Osteoblast (primary cell): ENCODE measurements around the gene TPCN1. TPM values are rescaled to one million over a fixed set of nuclear protein-coding genes. Genes with fewer than 3 reads are reported as not detected.

Experiments used
- DNase-seq: peaks from one replicate; pipeline ENCODE4 v3.0.0; 2011; ENCODE audit warnings: low spot score, mixed read lengths; ENCODE audit not compliant: insufficient read length; ENCODE audit errors: missing footprints
- H2AFZ ChIP-seq: 2 replicates; pipeline ENCODE4 v1.6.0; 2011; ENCODE audit warnings: mild to moderate bottlenecking, low read length
- H3K27ac ChIP-seq: 2 replicates; pipeline ENCODE4 v1.5.1; 2011; ENCODE audit warnings: mild to moderate bottlenecking, low read depth, low read length, moderate library complexity
- H3K27me3 ChIP-seq: 2 replicates; pipeline ENCODE4 v1.6.0; 2012; ENCODE audit warnings: mild to moderate bottlenecking, control low read depth, inconsistent platforms, low read length, moderate library complexity; ENCODE audit not compliant: insufficient read depth
- H3K36me3 ChIP-seq: 2 replicates; pipeline ENCODE4 v1.5.1; 2011; ENCODE audit warnings: mild to moderate bottlenecking, low read length, control low read depth, moderate library complexity; ENCODE audit not compliant: insufficient read depth
- H3K4me1 ChIP-seq: 2 replicates; pipeline ENCODE4 v1.5.1; 2011; ENCODE audit warnings: mild to moderate bottlenecking, low read length, control low read depth, moderate library complexity; ENCODE audit not compliant: insufficient read depth
- H3K4me2 ChIP-seq: 2 replicates; pipeline ENCODE4 v1.6.0; 2011; ENCODE audit warnings: mild to moderate bottlenecking, low read length; ENCODE audit not compliant: insufficient read depth
- H3K4me3 ChIP-seq: fragments of 200-600 bp; sonication (generic); 3 replicates; pipeline ENCODE4 v1.5.1; 2012; ENCODE audit warnings: mild to moderate bottlenecking, low read length, inconsistent platforms; ENCODE audit not compliant: insufficient read depth
- H3K79me2 ChIP-seq: 2 replicates; pipeline ENCODE4 v1.6.0; 2012; ENCODE audit warnings: mild to moderate bottlenecking, low read length, control low read depth, inconsistent platforms; ENCODE audit not compliant: insufficient read depth
- H3K9me3 ChIP-seq: 2 replicates; pipeline ENCODE4 v1.5.1; 2011; ENCODE audit warnings: low read depth, low read length, control low read depth
- H4K20me1 ChIP-seq: 2 replicates; pipeline ENCODE4 v1.6.0; 2012; ENCODE audit warnings: mild to moderate bottlenecking, low read length, control low read depth; ENCODE audit not compliant: insufficient read depth
- CTCF ChIP-seq: IDR thresholded peaks from 2 replicates; pipeline ENCODE4 v1.5.1; 2011; ENCODE audit warnings: mild to moderate bottlenecking, low read depth, low read length, moderate library complexity; ENCODE audit errors: extremely low read depth
- total RNA-seq: library from RNA; depleted of rRNA; stranded (reverse); fragments of >200 nt; gene quantifications from 2 replicates; pipeline ENCODE4 v1.2.3, GENCODE V29; 2012

The TPCN1 gene
- total RNA-seq, 1 donor, result 25.7 TPM

- H3K36me3 ChIP-seq, result peaks cover 6% of the 10 kb centered on the region
- no peak for TF ChIP-seq CTCF
- no peaks in the 10 kb centered on the region for H4K20me1 ChIP-seq
- H3K79me2 ChIP-seq, result peaks cover 11% of the 10 kb centered on the region
- peak; percentile 62 for DNase-seq
- H3K27ac ChIP-seq, result peak overlapping the region; percentile 88
- no peaks in the 10 kb centered on the region for H3K9me3 ChIP-seq
- peak overlapping the region; percentile 52 for H2AFZ ChIP-seq
- H3K4me2 ChIP-seq, result peak overlapping the region; percentile 85
- no peaks in the 10 kb centered on the region for H3K27me3 ChIP-seq
- peaks cover 23% of the 10 kb centered on the region for H3K4me1 ChIP-seq
- H3K4me3 ChIP-seq, result peak overlapping the region; percentile 94
These were observed 899 bp downstream of the TPCN1 start for GRCh38 chr12:113221997-113222729.

DNA sequence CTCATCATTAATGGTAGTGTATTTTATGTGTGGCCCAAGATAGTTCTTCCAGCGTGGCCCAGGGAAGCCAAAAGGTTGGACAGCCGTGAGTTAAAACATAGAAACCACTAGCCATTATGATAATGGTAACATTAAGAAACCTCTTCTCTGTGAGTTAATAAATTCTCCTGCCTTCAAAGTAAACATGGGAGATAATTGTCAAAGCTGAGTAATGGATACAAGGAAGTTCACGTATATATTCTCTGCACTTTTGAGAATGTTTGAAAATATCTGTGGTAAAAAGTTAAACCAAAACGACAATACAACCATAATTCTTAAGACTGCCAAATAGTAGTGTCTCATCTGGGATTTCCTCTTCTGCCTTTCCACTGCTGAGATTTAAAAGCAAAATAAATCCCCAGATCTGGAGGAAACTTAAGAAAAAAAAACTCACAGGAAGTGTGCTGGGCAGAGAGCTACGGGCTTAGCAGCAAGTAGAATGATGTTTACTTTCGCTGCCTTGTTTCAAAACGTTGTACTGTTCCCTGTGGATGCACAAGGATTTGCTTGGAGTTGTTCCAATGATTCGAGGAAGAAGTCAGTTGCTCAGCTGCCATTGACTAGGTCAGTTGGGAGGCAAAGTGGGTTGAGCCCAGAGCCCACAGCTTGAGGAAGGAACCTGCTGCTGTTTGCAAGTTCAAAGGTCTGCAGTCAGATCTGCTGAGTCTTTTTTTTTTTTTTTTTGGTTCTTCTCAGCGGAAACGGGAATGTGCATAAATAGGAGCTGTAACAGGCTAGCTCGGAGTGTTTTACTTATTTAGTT lies 1.7 kb downstream of the TPCN1 start:
- peaks cover 11% of the 10 kb centered on the region for H3K79me2 ChIP-seq
- H4K20me1 ChIP-seq, result no peaks in the 10 kb centered on the region
- H3K4me1 ChIP-seq, result peaks cover 17% of the 10 kb centered on the region
- H3K27ac ChIP-seq, result peak overlapping the region; percentile 88
- no peak for TF ChIP-seq CTCF
- H3K9me3 ChIP-seq, result no peaks in the 10 kb centered on the region
- peak overlapping the region; percentile 52 for H2AFZ ChIP-seq
- peaks cover 14% of the 10 kb centered on the region for H3K36me3 ChIP-seq
- peak overlapping the region; percentile 94 for H3K4me3 ChIP-seq
- peak; percentile 92 for DNase-seq
- H3K4me2 ChIP-seq, result peak overlapping the region; percentile 85
- no peaks in the 10 kb centered on the region for H3K27me3 ChIP-seq

DNA sequence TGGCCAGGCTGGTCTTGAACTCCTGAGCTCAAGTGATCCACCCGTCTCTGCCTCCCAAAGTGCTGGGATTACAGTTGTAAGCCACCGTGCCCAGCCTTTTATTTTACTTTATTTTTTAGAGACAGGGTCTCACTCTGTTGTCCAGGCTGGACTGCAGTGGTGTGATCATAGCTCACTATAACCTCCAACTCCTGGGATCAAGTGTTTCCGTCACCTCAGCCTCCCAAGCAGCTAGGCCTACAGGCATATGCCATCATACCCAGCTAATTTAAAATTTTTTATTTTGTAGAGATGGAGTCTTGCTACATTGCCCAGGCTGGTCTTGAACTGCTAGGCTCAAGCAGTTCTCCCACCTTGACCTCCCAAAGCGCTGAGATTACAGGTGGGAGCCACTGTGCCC lies 3.7 kb downstream of the TPCN1 start:
- Histone ChIP-seq H3K4me2 (no peak overlapping the region), H3K4me3 (no peak overlapping the region), H3K27me3 (no peaks in the 10 kb centered on the region), H3K4me1 (peaks cover 17% of the 10 kb centered on the region), H2AFZ (no peak overlapping the region), H3K27ac (no peak overlapping the region), H3K9me3 (no peaks in the 10 kb centered on the region), H4K20me1 (no peaks in the 10 kb centered on the region), H3K36me3 (peaks cover 29% of the 10 kb centered on the region), H3K79me2 (peaks cover 11% of the 10 kb centered on the region)
- no peak for TF ChIP-seq CTCF
- DNase-seq, result no peak
